Esophagus (tissue), 2 donors: ENCODE results near the gene SLC16A1. TPM values are rescaled to one million over a fixed set of nuclear protein-coding genes. Genes with fewer than 3 reads are reported as not detected.

ENCODE experiments used
- H3K27ac ChIP-seq, 2 donors: one replicate each; pipeline ENCODE4 v1.5.1; 2013; ENCODE audit warnings: low read depth in 2 of 2, mild to moderate bottlenecking in 2 of 2, inconsistent platforms in 1 of 2, low read length in 1 of 2, moderate library complexity in 1 of 2
- H3K27me3 ChIP-seq, 2 donors: one replicate each; pipeline ENCODE4 v1.6.1; 2013; ENCODE audit warnings: low read length in 2 of 2, control low read depth in 1 of 2, mild to moderate bottlenecking in 1 of 2; ENCODE audit not compliant: insufficient read depth in 2 of 2, control insufficient read depth in 1 of 2
- H3K36me3 ChIP-seq, 2 donors: one replicate each; pipeline ENCODE4 v1.6.1; 2013; ENCODE audit warnings: low read length in 1 of 2; ENCODE audit not compliant: control insufficient read depth in 2 of 2, insufficient read depth in 2 of 2
- H3K4me1 ChIP-seq, 2 donors: one replicate each; pipeline ENCODE4 v1.6.1; 2013; ENCODE audit warnings: low read length in 1 of 2; ENCODE audit not compliant: control insufficient read depth in 2 of 2, insufficient read depth in 2 of 2
- H3K4me3 ChIP-seq, 2 donors: one replicate each; pipeline ENCODE4 v1.5.1; 2013; ENCODE audit warnings: low read length in 2 of 2, mild to moderate bottlenecking in 2 of 2, low read depth in 1 of 2, moderate library complexity in 1 of 2
- H3K9me3 ChIP-seq, 2 donors: one replicate each; pipeline ENCODE4 v1.6.1; 2013; ENCODE audit warnings: mild to moderate bottlenecking in 2 of 2, low read depth in 1 of 2, low read length in 1 of 2, moderate library complexity in 1 of 2; ENCODE audit not compliant: control insufficient read depth in 2 of 2, insufficient read depth in 1 of 2
- WGBS, 2 donors: extraction: QIAGEN DNeasy Blood & Tissue Kit; methylation state at CpG; one replicate each; pipeline ENCODE4 v1.1.7; 2013; 5-methylcytosine and 5-hydroxymethylcytosine counted together
- polyA plus RNA-seq, 2 donors: library from polyadenylated mRNA; stranded (reverse); fragments of 200-250 nt; gene quantifications; one replicate each; pipeline ENCODE4 v1.2.3, GENCODE V29; 2013
- donor health status: healthy with polysubstance abuse.
- donor health status: Bipolar disorder and iron deficiency.

SLC16A1 gene
- polyA plus RNA-seq, 2 donors = 7.4 to 13.0 TPM

DNA sequence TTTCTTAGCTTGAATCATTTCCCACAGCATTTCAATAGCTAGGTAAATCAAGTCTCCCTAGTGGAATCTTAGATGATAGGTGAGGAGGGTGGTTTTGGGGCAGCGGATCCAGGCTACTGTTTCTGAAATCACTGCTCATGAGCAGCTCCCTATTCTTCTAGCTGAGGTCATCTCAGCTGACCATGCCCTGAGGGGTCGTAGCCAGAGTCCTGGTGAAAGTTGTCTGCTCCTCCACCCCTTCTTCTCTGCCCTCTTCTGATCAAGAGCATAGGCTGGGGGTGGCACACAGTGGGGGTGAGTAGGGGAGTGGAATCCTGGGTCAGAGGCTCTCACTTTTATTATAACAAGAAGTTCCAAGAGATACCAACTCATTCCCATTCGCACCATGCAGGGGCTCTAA, 76.2 kb downstream of the SLC16A1 start:
- no peaks in the 10 kb centered on the region for H3K36me3 ChIP-seq
- 85 to 88% methylated on average over 3 of the region's 3 CpGs for WGBS, 2 donors
- no peaks in the 10 kb centered on the region for H3K27me3 ChIP-seq
- no peak overlapping the region for H3K27ac ChIP-seq
- peaks cover 3 to 4% of the 10 kb centered on the region in 2 donors for H3K4me1 ChIP-seq
- H3K9me3 ChIP-seq = no peaks in the 10 kb centered on the region
- no peak overlapping the region for H3K4me3 ChIP-seq

GRCh38 chr1:112878321-112878720, 77.7 kb downstream of the SLC16A1 start:
- WGBS, 2 donors = 71 to 74% methylated on average over 9 of the region's 9 CpGs

DNA sequence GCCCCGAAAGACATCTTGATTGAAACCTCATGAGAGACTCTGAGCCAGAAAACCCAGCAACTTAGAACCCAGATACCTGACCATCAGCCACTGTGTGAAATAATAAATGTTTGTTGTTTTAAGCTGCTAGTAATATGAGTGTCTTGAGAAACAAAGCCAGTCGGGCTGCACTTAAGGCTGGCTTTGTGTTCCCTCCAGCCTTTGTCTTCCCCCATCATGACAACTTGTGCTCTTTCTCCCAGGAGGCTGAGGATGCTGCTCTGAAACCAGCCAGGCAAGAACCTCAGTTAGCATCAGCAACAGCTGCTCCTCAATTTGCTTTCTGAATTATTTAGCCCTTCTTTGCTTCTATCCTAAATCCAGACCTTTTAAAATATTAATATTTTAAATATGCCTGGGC, 78.2 kb downstream of the SLC16A1 start:
- Histone ChIP-seq H3K27me3 (no peaks in the 10 kb centered on the region), H3K4me3 (no peak overlapping the region), H3K9me3 (no peaks in the 10 kb centered on the region), H3K36me3 (no peaks in the 10 kb centered on the region), H3K27ac (no peak overlapping the region), H3K4me1 (peaks cover 3 to 4% of the 10 kb centered on the region in 2 donors)
- WGBS, 2 donors = 42 to 49% methylated on average over 2 of the region's 2 CpGs

More at GRCh38 chr1:112878321-112878720, 77.7 kb downstream of the SLC16A1 start:
- Histone ChIP-seq H3K4me1 (peaks cover 3 to 4% of the 10 kb centered on the region in 2 donors), H3K9me3 (no peaks in the 10 kb centered on the region), H3K4me3 (no peak overlapping the region), H3K36me3 (no peaks in the 10 kb centered on the region), H3K27me3 (no peaks in the 10 kb centered on the region), H3K27ac (no peak overlapping the region)

DNA sequence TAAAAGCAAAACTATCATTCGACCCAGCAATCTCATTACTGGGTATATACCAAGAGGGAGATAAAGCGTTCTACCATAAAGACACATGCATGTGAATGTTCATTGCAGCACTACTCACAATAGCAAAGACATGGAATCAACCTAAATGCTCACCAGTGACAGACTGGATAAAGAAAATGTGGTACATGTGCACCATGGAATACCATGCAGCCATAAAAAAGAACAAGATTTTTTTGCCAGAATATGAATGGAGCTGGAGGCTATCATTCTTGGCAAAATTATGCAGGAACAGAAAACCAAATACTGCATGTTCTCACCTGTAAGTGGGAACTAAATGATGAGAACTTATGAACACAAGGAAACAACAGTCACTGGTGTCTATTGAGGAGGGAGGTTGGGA, 79.7 kb downstream of the SLC16A1 start:
- 62 to 75% methylated on average over 2 of the region's 2 CpGs for WGBS, 2 donors
- H3K27me3 ChIP-seq = no peaks in the 10 kb centered on the region

DNA sequence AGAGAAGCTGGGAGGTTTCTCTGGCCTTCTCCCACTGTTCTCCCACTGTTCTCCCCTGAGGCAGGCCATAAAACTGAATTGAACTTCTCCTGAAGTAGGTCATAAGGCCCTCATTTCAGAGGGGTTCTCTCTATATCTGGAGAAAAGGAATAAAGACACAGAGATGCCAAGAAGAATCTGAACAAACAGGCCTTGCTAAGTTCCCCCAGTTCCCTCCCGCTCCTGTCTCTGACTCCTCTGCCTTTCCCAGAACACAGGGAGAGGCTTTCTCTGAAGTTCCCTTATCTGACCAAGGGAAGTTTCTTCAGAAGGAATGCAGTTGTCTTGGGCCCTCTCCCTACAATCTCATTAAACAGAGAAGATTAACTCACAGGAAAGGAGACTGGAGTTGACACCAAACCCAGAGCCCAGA, 83.4 kb downstream of the SLC16A1 start:
- Histone ChIP-seq H3K4me3 (no peak overlapping the region), H3K9me3 (no peaks in the 10 kb centered on the region), H3K27ac (no peak overlapping the region), H3K4me1 (no peaks in the 10 kb centered on the region), H3K27me3 (no peaks in the 10 kb centered on the region), H3K36me3 (no peaks in the 10 kb centered on the region)
- WGBS, 2 donors = 93 to 100% methylated on average over 1 of the region's 1 CpG

More for the DNA sequence above, 79.7 kb downstream of the SLC16A1 start:
- Histone ChIP-seq H3K9me3 (no peaks in the 10 kb centered on the region), H3K4me3 (no peak overlapping the region), H3K4me1 (no peaks in the 10 kb centered on the region), H3K36me3 (no peaks in the 10 kb centered on the region), H3K27ac (no peak overlapping the region)

GRCh38 chr1:112870887-112871646, 84.9 kb downstream of the SLC16A1 start:
- no peak overlapping the region for H3K4me3 ChIP-seq
- no peaks in the 10 kb centered on the region for H3K27me3 ChIP-seq
- no peaks in the 10 kb centered on the region for H3K36me3 ChIP-seq
- H3K9me3 ChIP-seq = no peaks in the 10 kb centered on the region
- 83 to 89% methylated on average over 5 of the region's 5 CpGs for WGBS, 2 donors
- no peaks in the 10 kb centered on the region for H3K4me1 ChIP-seq
- no peak overlapping the region for H3K27ac ChIP-seq

GRCh38 chr1:112869895-112870294, 86.1 kb downstream of the SLC16A1 start:
- WGBS, 2 donors = 84 to 91% methylated on average over 4 of the region's 4 CpGs
- Histone ChIP-seq H3K27ac (no peak overlapping the region), H3K4me3 (no peak overlapping the region), H3K9me3 (no peaks in the 10 kb centered on the region), H3K4me1 (no peaks in the 10 kb centered on the region), H3K27me3 (no peaks in the 10 kb centered on the region), H3K36me3 (no peaks in the 10 kb centered on the region)

GRCh38 chr1:112868191-112868590, 87.8 kb downstream of the SLC16A1 start:
- 90 to 97% methylated on average over 2 of the region's 2 CpGs for WGBS, 2 donors
- H3K36me3 ChIP-seq = no peaks in the 10 kb centered on the region

GRCh38 chr1:112866981-112867380, 89.0 kb downstream of the SLC16A1 start:
- H3K36me3 ChIP-seq = no peaks in the 10 kb centered on the region
- 92 to 93% methylated on average over 5 of the region's 5 CpGs for WGBS, 2 donors
- no peaks in the 10 kb centered on the region for H3K27me3 ChIP-seq

More at GRCh38 chr1:112868191-112868590, 87.8 kb downstream of the SLC16A1 start:
- H3K27me3 ChIP-seq = no peaks in the 10 kb centered on the region
- H3K27ac ChIP-seq = no peak overlapping the region
- no peak overlapping the region for H3K4me3 ChIP-seq
- no peaks in the 10 kb centered on the region for H3K4me1 ChIP-seq
- no peaks in the 10 kb centered on the region for H3K9me3 ChIP-seq

GRCh38 chr1:112866151-112866550, 89.8 kb downstream of the SLC16A1 start:
- no peaks in the 10 kb centered on the region for H3K27me3 ChIP-seq
- 87 to 88% methylated on average over 2 of the region's 2 CpGs for WGBS, 2 donors
- H3K36me3 ChIP-seq = no peaks in the 10 kb centered on the region
- H3K27ac ChIP-seq = no peak overlapping the region
- H3K4me1 ChIP-seq = no peaks in the 10 kb centered on the region
- H3K9me3 ChIP-seq = no peaks in the 10 kb centered on the region
- H3K4me3 ChIP-seq = no peak overlapping the region

More at GRCh38 chr1:112866981-112867380, 89.0 kb downstream of the SLC16A1 start:
- H3K9me3 ChIP-seq = no peaks in the 10 kb centered on the region
- no peaks in the 10 kb centered on the region for H3K4me1 ChIP-seq
- no peak overlapping the region for H3K4me3 ChIP-seq
- no peak overlapping the region for H3K27ac ChIP-seq
